ENCODE measurements around the gene SNAP25.

- TF ChIP-seq POLR2AphosphoS5 (IDR thresholded peaks at IDR 0.05; ENCODE audit: borderline replicate concordance, low read depth, low read length) (no peak), EZH2 (IDR thresholded peaks at IDR 0.05) (no peak), FOXP2 (optimal IDR thresholded peaks at IDR 0.05; ENCODE audit: control extremely low read depth, extremely low read length, insufficient read depth) (no peak)
Observed at GRCh38 chr20:10349118-10349517, 130.5 kb downstream of the SNAP25 start.

All from SK-N-MC (cell line).